K562 (cell line): ENCODE data around the gene RUNX1.

Experiments used
- SIRT6 ChIP-seq: IDR thresholded peaks from one replicate; pipeline ENCODE4 v1.6.1; 2012; ENCODE audit warnings: low read depth, mild to moderate bottlenecking, control low read depth, inconsistent platforms, low read length, moderate library complexity
- ZBTB49 ChIP-seq: sonication (generic); formaldehyde crosslinking; IDR thresholded peaks from 2 replicates; pipeline ENCODE4 v1.8.0; 2022; ENCODE audit warnings: missing genetic modification reagents, mild to moderate bottlenecking, borderline replicate concordance
- ZFX ChIP-seq: sonication (generic); formaldehyde crosslinking; IDR thresholded peaks from 2 replicates; pipeline ENCODE4 v1.8.0; 2022; ENCODE audit warnings: mild to moderate bottlenecking, missing genetic modification reagents, moderate library complexity
- ZNF384 ChIP-seq: IDR thresholded peaks from 2 replicates; pipeline ENCODE4 v1.6.1; 2012; ENCODE audit warnings: low read depth, low read length, improper control_type of control experiment
- TF ChIP-seq, protein P1 (sequence below): sonication (generic); formaldehyde crosslinking; IDR thresholded peaks from 2 replicates; pipeline ENCODE4 v1.8.1; 2022; ENCODE audit warnings: missing genetic modification reagents

- TF ChIP-seq ZNF384 (no peak), ZBTB49 (CRISPR knock-in tag) (no peak), SIRT6 (no peak), ZFX (CRISPR knock-in tag) (no peak)
- TF ChIP-seq, protein P1, sequence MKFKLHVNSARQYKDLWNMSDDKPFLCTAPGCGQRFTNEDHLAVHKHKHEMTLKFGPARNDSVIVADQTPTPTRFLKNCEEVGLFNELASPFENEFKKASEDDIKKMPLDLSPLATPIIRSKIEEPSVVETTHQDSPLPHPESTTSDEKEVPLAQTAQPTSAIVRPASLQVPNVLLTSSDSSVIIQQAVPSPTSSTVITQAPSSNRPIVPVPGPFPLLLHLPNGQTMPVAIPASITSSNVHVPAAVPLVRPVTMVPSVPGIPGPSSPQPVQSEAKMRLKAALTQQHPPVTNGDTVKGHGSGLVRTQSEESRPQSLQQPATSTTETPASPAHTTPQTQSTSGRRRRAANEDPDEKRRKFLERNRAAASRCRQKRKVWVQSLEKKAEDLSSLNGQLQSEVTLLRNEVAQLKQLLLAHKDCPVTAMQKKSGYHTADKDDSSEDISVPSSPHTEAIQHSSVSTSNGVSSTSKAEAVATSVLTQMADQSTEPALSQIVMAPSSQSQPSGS: no peak
These were observed 8.0 kb downstream of the RUNX1 start for GRCh38 chr21:35041122-35041521.
